ENCODE results near the gene LYPD1.

DNA sequence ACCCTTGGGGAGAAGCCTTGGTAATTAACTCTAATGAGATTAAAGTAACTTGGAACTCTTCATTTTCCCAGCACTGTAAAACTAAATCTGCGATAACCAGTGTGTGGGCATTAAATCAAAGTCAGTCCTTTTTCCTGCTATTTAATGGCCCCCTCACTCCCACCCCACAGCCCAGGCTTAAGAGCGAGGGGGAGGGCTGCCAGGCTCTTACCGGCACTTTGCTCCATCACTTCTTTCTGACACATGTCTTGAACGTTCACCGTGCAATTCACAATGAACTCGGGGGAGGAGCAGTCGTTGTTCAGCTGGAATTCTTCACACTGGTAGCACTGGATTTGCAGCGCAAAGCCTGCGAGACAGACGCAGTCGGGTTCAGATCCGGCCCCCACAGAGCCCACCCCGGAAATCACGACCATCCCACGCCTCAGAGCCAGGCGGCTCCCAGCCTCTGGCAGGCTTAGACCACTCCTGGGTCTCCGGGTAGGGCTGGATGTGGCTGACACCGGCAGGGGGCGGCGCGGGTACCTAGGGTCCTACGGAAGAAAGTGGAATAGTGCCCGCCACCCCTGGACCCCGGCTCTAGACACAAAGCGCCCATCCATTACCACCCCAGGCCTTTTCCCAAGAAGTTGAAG lies 1.7 kb downstream of the LYPD1 start:
- TF ChIP-seq MYNN (tag by site-specific recombination; IDR thresholded peaks at IDR 0.05; ENCODE audit: borderline replicate concordance) (no peak), KLF9 (tag by site-specific recombination; IDR thresholded peaks at IDR 0.05; ENCODE audit: low read depth) (no peak), ZBTB8A (tag by site-specific recombination; IDR thresholded peaks at IDR 0.05) (no peak), ZNF624 (tag by site-specific recombination; IDR thresholded peaks at IDR 0.05) (no peak)
- TF ChIP-seq, protein P1, sequence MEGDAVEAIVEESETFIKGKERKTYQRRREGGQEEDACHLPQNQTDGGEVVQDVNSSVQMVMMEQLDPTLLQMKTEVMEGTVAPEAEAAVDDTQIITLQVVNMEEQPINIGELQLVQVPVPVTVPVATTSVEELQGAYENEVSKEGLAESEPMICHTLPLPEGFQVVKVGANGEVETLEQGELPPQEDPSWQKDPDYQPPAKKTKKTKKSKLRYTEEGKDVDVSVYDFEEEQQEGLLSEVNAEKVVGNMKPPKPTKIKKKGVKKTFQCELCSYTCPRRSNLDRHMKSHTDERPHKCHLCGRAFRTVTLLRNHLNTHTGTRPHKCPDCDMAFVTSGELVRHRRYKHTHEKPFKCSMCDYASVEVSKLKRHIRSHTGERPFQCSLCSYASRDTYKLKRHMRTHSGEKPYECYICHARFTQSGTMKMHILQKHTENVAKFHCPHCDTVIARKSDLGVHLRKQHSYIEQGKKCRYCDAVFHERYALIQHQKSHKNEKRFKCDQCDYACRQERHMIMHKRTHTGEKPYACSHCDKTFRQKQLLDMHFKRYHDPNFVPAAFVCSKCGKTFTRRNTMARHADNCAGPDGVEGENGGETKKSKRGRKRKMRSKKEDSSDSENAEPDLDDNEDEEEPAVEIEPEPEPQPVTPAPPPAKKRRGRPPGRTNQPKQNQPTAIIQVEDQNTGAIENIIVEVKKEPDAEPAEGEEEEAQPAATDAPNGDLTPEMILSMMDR (tag by site-specific recombination; IDR thresholded peaks at IDR 0.05) = peak; percentile 73
- TF ChIP-seq, protein P2, sequence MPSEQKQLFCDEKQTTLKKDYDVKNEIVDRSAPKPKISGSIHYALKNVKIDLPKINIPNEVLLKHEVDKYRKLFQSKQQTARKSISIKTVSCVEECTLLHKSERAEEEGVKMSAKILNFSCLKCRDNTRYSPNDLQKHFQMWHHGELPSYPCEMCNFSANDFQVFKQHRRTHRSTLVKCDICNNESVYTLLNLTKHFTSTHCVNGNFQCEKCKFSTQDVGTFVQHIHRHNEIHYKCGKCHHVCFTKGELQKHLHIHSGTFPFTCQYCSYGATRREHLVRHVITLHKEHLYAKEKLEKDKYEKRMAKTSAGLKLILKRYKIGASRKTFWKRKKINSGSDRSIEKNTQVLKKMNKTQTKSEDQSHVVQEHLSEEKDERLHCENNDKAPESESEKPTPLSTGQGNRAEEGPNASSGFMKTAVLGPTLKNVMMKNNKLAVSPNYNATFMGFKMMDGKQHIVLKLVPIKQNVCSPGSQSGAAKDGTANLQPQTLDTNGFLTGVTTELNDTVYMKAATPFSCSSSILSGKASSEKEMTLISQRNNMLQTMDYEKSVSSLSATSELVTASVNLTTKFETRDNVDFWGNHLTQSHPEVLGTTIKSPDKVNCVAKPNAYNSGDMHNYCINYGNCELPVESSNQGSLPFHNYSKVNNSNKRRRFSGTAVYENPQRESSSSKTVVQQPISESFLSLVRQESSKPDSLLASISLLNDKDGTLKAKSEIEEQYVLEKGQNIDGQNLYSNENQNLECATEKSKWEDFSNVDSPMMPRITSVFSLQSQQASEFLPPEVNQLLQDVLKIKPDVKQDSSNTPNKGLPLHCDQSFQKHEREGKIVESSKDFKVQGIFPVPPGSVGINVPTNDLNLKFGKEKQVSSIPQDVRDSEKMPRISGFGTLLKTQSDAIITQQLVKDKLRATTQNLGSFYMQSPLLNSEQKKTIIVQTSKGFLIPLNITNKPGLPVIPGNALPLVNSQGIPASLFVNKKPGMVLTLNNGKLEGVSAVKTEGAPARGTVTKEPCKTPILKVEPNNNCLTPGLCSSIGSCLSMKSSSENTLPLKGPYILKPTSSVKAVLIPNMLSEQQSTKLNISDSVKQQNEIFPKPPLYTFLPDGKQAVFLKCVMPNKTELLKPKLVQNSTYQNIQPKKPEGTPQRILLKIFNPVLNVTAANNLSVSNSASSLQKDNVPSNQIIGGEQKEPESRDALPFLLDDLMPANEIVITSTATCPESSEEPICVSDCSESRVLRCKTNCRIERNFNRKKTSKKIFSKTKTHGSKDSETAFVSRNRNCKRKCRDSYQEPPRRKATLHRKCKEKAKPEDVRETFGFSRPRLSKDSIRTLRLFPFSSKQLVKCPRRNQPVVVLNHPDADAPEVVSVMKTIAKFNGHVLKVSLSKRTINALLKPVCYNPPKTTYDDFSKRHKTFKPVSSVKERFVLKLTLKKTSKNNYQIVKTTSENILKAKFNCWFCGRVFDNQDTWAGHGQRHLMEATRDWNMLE (tag by site-specific recombination; conservative IDR thresholded peaks at IDR 0.05; ENCODE audit: low read depth) = no peak
- TF ChIP-seq, protein P3, sequence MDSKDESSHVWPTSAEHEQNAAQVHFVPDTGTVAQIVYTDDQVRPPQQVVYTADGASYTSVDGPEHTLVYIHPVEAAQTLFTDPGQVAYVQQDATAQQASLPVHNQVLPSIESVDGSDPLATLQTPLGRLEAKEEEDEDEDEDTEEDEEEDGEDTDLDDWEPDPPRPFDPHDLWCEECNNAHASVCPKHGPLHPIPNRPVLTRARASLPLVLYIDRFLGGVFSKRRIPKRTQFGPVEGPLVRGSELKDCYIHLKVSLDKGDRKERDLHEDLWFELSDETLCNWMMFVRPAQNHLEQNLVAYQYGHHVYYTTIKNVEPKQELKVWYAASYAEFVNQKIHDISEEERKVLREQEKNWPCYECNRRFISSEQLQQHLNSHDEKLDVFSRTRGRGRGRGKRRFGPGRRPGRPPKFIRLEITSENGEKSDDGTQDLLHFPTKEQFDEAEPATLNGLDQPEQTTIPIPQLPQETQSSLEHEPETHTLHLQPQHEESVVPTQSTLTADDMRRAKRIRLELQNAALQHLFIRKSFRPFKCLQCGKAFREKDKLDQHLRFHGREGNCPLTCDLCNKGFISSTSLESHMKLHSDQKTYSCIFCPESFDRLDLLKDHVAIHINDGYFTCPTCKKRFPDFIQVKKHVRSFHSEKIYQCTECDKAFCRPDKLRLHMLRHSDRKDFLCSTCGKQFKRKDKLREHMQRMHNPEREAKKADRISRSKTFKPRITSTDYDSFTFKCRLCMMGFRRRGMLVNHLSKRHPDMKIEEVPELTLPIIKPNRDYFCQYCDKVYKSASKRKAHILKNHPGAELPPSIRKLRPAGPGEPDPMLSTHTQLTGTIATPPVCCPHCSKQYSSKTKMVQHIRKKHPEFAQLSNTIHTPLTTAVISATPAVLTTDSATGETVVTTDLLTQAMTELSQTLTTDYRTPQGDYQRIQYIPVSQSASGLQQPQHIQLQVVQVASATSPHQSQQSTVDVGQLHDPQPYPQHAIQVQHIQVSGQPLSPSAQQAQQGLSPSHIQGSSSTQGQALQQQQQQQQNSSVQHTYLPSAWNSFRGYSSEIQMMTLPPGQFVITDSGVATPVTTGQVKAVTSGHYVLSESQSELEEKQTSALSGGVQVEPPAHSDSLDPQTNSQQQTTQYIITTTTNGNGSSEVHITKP (tag by site-specific recombination; IDR thresholded peaks at IDR 0.05) = peak; percentile 82
